Stimulated activated CD4-positive, alpha-beta T cell treated with anti-CD3 and anti-CD28 coated beads, Interleukin-4, amount 100 ng/mL, for 4 hours (primary cell): ENCODE data around the gene KLHL21.
A peak's percentile ranks its signal among the peaks of the same experiment; 100 is the strongest.
"Not testable (repeated sequence)": the region's sequence is repeated elsewhere in the genome, so short reads cannot be mapped to it uniquely, and the experiment has no call there.

ENCODE experiments used
- DNase-seq, 2 experiments: peaks; one replicate each; pipeline ENCODE4 v3.0.0-alpha.2; 2020

KLHL21 gene

DNA sequence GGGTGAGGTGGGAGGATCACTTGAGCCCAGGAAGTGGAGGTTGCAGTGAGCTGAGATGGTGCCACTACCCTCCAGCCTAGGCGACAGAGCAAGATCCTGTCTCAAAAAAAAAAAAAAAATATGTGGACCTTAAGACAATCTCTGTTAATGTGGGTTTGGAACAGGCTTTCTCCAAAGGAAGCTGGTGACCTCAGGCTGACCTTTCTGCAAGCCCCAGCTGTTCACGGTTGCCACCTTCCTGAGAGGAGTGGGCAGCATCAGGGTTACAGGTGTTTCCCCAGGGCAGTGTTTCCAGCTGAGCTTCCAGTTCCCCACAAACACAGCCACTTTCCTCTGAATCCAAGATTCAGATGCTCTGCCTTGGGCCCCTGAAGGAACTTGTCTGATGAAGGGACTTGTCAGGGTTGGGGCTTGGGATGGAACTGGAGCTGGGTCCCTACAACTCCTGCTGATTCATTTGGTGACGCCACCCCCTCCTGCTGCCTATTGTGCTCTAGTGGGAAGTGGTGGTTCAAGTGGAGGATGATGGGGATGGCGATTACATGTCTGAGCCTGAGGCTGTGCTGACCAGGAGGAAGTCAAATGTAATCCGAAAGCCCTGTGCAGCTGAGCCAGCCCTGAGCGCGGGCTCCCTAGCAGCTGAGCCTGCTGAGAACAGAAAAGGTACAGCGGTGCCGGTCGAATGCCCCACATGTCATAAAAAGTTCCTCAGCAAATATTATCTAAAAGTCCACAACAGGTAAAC, 20.9 kb downstream of the KLHL21 start:
- DNase-seq = no peak

DNA sequence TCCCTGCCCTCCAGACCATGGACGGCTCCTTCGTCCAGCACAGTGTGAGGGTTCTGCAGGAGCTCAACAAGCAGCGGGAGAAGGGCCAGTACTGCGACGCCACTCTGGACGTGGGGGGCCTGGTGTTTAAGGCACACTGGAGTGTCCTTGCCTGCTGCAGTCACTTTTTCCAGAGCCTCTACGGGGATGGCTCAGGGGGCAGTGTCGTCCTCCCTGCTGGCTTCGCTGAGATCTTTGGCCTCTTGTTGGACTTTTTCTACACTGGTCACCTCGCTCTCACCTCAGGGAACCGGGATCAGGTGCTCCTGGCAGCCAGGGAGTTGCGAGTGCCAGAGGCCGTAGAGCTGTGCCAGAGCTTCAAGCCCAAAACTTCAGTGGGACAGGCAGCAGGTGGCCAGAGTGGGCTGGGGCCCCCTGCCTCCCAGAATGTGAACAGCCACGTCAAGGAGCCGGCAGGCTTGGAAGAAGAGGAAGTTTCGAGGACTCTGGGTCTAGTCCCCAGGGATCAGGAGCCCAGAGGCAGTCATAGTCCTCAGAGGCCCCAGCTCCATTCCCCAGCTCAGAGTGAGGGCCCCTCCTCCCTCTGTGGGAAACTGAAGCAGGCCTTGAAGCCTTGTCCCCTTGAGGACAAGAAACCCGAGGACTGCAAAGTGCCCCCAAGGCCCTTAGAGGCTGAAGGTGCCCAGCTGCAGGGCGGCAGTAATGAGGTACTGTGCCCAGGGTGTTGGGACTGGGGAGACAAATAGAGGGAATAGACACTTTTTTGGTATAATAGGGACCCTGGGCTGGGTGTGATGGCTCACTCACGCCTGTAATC, 21.9 kb downstream of the KLHL21 start:
- no peak for DNase-seq

DNA sequence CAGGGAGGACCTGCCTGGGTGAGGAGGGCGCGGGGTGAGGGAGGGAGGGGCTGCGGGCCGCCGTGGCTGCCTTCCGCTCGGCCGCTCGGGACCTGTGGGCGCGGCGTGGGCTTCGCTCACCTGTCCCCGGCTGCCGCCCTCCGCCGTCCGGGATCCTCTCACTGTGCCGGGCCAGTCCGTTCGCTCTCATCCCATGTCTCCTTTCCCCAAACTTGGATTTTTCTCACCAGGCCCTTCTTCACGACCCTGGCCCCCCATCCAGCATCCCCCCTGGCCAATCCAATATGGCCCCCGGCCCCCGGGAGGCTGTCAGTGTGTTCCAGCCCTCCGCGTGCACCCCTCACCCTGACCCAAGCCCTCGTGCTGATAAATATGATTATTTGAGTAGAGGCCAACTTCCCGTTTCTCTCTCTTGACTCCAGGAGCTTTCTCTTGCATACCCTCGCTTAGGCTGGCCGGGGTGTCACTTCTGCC, 22.5 kb downstream of the KLHL21 start:
- DNase-seq = no peak

DNA sequence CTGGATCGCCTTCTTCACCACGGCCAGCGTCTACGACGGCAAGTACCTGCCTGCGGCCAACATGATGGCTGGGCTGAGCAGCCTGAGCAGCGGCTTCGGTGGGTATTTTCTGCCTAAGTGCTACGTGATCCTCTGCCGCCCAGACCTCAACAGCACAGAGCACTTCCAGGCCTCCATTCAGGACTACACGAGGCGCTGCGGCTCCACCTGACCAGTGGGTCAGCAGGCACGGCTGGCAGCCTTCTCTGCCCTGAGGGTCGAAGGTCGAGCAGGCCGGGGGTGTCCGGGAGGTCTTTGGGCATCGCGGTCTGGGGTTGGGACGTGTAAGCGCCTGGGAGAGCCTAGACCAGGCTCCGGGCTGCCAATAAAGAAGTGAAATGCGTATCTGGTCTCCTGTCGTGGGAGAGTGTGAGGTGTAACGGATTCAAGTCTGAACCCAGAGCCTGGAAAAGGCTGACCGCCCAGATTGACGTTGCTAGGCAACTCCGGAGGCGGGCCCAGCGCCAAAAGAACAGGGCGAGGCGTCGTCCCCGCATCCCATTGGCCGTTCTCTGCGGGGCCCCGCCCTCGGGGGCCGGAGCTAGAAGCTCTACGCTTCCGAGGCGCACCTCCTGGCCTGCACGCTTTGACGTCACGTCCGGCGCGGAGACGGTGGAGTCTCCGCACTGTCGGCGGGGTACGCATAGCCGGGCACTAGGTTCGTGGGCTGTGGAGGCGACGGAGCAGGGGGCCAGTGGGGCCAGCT, 23.1 kb downstream of the KLHL21 start, which contains the start of gene ZBTB48:
Gene ZBTB48, plus strand, starts transcription at position 621 of the 745 bp plus-strand sequence. CDS start 616 bp downstream, outside the sequence.
- DNase-seq = peak; percentile 97

DNA sequence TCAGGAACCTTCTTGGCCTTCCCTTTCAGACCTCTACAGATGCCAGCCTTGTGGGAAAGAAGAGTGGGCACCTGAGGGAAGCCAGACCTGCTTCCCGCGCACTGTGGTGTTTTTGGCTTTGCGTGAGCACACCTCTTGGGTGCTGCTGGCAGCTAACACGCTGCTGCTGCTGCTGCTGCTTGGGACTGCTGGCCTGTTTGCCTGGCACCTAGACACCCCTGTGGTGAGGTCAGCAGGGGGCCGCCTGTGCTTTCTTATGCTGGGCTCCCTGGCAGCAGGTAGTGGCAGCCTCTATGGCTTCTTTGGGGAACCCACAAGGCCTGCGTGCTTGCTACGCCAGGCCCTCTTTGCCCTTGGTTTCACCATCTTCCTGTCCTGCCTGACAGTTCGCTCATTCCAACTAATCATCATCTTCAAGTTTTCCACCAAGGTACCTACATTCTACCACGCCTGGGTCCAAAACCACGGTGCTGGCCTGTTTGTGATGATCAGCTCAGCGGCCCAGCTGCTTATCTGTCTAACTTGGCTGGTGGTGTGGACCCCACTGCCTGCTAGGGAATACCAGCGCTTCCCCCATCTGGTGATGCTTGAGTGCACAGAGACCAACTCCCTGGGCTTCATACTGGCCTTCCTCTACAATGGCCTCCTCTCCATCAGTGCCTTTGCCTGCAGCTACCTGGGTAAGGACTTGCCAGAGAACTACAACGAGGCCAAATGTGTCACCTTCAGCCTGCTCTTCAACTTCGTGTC, 23.9 kb downstream of the KLHL21 start:
- DNase-seq = no peak

DNA sequence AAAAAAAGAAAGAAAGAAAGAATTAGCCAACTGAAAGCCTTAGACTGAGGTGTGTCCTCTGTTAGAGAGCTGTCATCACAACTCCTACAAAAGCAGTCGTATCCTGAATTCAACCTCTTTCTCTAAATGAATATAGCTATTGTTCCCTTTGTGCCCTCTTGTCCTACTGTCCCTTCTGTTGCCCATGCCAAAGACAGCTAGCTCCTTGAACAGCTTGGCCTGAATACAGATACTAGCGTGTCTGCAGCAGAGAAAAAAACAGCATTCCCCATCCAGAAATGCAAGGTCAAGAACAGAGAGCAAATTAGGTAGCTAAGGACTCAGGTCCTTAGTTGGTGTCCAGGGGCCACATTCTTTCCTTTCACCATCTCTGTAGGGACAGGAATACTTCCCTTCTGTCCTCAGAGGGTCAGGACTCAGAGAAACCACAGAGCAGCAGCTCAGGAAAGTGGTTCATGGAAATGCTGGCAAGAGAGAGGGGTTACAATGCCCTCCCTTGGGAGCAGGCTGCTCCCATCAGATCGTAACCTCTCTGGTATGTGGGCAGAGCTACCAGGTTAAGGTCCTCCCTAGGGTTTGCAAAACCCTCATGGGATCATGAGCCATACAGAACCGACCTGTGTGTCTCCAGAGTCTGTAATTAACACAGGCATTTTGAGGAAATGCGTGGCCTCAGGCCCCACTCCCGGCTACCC, 24.7 kb downstream of the KLHL21 start:
- no peak for DNase-seq

DNA sequence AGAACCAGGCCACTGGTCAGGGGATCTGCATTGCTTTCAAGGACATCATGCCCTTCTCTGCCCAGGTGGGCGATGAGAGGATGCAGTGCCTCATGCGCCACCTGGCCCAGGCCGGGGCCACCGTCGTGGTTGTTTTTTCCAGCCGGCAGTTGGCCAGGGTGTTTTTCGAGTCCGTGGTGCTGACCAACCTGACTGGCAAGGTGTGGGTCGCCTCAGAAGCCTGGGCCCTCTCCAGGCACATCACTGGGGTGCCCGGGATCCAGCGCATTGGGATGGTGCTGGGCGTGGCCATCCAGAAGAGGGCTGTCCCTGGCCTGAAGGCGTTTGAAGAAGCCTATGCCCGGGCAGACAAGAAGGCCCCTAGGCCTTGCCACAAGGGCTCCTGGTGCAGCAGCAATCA, 27.9 kb downstream of the KLHL21 start:
- DNase-seq = no peak

DNA sequence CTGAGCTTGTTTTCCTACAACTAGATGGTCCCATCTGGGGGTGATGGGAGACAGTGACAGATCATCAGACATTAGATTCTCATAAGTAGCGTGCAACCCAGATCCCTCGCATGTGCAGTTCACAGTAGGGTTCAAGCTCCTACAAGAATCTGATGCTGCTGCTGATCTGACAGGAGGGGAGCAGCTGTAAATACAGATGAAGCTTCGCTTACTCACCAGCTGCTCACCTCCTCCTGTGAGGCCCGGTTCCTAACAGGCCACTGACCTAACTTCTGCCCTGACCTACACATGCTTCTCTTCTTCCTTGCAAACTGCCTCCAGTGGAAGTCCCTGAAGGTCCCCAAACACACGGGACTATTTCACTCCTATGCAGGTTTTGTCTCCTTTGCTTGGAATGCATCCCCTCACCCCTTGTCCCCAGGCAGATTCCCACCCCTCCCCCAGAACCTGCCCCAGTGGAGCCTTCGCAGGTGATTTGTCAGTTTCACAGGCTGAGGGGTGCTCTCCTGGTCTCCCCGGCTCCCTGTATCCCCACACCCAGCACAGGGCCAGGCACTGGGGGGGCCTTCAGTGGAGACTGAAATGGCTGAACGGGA, 28.5 kb downstream of the KLHL21 start:
- no peak for DNase-seq

DNA sequence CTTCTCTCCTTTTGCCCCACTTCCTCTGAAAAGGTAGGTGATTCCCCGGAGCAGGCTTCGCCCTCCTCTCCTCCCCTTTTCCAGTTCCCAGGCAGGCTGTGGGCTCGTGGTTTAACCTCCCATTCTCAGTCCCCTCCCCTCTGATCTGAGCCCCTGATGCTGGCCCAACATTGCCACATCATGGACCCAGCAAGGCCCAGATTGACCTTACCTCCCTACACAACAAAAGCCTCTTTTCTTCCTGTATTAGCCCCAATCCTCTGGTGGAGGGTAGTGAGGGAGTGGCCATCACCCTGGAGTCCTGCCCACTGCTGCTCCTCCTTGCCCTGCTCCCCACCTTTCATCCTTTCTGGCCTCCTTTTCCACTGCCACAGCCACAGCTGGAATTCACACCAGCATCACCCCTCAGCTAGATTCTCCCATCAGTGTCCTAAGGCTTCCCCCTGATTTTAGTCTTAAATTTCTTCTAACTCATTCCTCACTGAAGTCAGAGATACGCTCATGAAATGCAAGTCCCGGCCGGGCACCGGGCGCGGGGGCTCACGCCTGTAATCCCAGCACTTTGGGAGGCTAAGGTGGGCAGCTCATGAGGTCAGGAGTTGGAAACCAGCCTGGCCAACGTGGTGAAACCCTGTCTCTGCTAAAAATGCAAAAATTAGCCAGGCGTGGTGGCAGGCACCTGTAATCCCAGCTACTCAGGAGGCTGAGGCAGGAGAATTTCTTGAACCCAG, 29.9 kb downstream of the KLHL21 start:
- no peak for DNase-seq

DNA sequence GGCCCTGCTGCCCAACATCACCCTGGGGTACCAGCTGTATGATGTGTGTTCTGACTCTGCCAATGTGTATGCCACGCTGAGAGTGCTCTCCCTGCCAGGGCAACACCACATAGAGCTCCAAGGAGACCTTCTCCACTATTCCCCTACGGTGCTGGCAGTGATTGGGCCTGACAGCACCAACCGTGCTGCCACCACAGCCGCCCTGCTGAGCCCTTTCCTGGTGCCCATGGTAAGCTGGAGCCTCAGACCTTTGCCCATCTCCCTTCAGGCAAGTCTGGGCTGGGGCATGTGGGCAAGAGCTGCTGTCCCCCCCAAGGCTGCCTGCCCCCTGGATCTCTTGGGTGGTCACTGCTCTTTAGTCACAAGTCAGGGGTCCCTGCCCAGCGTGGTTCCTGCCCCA, 31.7 kb downstream of the KLHL21 start:
- DNase-seq = no peak

DNA sequence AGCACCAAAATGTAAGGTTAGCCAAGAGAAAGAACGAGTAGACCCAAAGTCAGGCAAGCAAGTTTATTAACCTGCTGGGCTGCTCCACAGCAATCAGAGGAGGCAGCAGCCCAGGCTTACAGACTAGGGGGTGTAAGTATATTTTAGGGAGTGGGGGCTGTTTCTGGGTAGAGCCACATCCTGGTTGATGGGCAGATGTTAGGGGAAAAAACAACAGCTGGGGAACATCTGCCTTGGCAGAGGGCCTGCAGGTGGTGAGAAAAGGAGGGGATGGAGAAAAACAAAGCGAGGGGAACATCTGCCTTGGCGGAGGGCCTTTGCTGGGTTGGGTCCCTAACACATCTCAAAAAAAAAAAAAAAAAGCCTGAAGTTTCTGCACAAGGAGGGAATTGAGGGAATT, 32.6 kb downstream of the KLHL21 start:
- no peak for DNase-seq

DNA sequence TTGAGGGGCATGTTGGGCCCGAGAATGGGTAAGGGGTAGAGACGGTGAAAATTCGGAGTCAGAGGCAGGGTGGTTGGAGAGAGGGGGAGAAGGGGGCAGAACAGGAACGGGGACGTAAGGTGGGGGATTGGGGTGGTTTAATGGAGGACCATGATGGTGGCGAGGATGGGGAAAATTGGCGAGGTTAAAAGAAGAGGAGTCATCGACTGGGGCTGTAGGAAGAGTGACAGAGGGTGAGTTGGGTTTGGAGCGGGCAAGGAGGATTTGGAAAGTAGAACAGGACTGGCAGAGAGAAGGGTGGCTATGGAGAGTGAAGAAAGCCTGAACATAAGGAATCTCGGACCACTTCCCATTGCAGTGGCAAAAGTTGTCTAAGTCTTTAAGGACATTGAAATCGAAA, 33.6 kb downstream of the KLHL21 start:
- no peak for DNase-seq

DNA sequence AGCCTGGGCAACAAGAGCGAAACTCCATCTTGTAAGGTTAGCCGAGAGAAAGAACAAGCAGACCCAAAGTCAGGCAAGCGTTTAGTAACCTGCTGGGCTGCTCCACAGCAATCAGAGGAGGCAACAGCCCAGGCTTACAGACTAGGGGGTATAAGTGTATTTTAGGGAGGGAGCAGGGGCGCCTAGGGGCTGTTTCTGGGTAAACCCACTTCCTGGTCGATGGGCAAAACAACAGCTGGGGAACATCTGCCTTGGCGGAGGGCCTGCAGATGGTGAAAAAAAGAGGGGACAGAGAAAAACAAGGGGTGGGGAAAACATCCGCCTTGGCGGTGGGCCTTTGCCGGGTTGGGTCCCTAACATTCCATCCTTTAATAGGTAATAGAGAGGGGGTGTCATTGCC, 42.4 kb downstream of the KLHL21 start:
- no peak for DNase-seq

DNA sequence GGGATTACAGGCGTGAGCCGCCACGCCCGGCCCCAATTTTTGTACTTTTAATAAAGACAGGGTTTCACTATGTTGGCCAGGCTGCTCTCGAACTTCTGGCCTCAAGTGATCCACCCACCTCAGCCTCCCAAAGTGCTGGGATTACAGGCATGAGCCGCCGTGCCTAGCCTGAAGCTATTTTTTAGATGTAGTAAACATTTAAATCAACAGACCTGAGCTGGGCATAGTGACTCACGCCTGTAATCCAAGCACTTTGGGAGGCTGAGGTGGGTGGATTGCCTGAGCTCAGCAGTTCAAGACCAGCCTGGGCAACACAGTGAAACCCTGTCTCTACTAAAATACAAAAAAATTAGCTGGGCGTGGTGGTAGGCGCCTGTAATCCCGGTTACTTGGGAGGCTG, 43.5 kb downstream of the KLHL21 start:
- DNase-seq = not testable (repeated sequence)

DNA sequence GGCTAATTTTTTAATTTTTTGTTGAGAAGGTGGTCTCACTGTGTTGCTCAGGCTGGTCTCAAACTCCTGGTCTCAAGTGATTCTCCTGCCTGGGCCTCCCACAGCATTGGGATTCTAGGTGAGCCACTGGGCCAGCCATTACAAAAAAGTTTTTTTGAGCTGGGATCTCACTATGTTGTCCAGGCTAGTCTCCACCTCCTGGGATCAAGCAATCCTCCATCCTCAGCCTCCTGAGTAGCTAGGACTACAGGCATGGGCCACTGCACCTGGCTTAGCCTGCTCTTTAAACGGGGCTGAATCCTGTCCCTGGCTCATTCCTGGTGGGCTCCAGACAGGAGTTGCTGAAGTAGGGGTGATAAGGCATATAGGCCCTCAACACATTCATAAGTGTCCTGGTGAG, 45.1 kb downstream of the KLHL21 start:
- DNase-seq = no peak

DNA sequence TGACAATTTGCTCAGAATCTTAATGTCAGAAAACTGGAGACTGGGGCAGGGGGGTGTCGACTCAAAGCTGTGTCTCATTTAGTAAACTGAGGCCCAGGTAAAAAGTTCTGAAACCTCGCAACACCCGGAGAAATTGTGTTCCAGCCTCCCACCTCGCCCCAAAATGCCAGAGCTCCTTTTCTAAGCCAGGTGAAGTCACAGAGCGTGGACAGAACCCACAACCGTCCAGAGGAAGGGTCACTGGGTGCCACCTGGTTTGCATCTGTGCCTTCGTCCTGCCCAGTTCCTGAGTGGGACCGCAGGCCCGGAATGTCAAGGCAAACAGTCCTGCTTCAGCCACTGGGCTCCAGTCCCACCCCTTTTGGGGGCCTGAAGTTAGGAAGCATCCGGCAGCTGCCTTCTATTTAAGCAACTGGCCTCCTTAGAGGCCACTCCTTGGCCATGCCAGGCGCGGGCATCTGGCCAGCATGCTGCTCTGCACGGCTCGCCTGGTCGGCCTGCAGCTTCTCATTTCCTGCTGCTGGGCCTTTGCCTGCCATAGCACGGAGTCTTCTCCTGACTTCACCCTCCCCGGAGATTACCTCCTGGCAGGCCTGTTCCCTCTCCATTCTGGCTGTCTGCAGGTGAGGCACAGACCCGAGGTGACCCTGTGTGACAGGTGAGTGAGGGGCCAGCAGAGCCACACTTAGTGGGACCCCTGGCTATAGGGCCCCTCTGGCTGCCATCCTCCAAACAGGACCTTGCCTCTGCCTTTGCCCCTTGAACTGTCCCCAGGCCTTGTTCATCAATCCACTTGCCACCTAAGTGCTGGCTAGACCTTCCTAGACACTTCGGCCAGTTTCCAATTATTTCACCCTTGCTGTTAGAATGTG, 47.5 kb downstream of the KLHL21 start, which contains the start of gene TAS1R1:
Gene TAS1R1, plus strand, starts transcription at position 401 of the 872 bp plus-strand sequence. Its CDS starts 67 bp downstream, at position 468.
- DNase-seq = no peak

DNA sequence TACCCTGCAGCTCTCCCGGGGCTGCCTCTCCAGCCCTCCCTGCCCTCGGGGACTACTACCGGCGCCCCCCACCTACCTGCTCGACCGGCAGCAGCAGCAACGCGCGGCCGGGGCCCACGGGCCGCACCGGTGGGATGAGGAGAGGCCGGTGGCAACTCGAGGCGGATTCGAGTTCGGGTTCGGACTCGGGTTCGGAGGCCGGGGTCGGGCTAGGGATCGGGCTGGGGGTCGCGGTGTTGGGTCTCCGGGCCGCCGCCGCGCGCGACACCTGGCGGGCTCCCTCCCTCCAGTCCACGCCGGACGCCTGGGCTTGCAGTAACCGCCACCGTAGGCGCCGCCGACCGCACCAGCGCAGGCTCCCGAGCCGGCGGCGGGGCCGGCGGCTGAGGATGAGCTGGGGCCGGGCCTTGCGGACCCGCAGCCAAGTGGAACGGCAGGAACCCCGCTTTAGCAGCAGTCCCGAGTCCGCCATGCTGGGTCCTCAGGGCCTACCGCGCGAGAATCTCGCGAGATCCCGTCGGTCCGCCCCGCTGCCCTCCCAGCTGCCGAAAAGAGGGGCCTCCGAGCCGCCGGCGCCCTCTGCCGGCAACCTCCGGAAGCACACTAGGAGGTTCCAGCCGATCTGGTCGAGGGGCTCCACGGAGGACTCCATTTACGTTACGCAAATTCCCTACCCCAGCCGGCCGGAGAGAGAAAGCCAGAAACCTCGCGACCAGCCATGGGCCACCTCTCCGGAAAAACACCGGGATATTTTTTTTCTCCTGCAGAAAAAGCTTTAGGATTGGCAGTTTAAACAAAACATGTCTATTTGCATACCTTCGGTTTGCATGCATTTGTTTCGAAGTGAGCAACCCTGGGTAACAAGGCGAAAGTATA, 48.4 kb downstream of the KLHL21 start, which contains the start of gene NOL9:
Gene NOL9, minus strand, starts transcription at position 483 of the 876 bp plus-strand sequence. Its CDS starts 11 bp downstream, at position 472.
- peak; percentile 92 to 94 for DNase-seq

DNA sequence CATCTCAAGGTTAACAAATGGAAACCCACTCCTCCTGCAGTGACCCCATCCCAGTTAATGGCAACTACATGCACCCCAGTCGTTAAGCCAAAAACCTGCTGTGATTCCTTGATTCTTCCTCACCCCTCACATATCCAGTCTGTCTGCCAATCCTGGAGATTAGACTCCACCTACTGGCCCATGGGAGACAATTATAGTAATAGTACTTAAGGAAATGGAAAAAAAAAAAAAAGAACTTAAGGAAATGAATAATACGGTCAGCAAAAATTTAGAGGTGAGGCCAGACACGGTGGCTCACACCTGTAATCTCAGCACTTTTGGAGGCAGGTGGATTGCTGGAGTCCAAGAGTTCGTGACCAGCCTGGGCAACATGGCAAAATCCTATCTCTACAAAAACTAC, 55.4 kb downstream of the KLHL21 start:
- DNase-seq = no peak
